GM13977 (cell line): ENCODE results near the gene ALG1L2.
"Not testable (repeated sequence)": the region's sequence is repeated elsewhere in the genome, so short reads cannot be mapped to it uniquely, and the experiment has no call there.

Source experiments
- DNase-seq: peaks from one replicate; pipeline ENCODE4 v3.0.0; 2012; ENCODE audit warnings: low spot score
- in situ Hi-C: fragments of 300-500 bp; cut with MboI; formaldehyde crosslinking; loops from one replicate; pipeline ENCODE4 v1.12.0; 2022; ENCODE audit warnings: low sequenced_read_pairs, low pct_unique_long_range_greater_than_20kb, mixed read lengths, inconsistent platforms; ENCODE audit not compliant: unreplicated experiment
- TF ChIP-seq, protein P1 (sequence below): IDR thresholded peaks from 2 replicates; pipeline ENCODE4 v1.5.1; 2012; ENCODE audit warnings: mild to moderate bottlenecking, control low read depth; ENCODE audit not compliant: insufficient read depth; ENCODE audit errors: extremely low read depth, missing control alignments

ALG1L2 gene

DNA sequence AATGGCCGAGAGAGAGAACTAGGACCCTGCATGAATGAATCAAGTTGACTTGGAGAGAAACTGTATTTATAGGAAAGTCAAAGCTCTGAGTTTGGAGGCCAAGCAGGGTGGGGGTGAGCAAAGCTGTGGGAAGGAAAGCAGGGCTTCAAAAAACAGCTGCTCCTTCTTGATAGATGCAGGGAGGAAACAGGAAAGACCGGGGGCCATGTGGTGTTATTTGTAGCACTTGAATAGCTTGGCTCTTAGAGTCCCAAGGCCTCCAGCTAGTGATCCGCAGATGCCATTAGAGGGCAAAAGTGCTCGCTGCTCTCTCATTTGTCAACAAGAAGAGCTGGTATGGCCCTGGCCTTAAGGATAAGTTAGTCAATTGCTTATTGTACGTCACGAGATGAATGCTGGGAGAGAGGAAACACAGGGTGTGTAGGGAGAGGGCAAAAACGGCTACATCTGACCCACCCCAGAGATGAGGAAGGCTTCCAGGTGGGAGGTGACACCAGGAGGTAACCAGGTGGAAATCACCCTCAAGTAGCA lies at the start of gene ALG1L2:
ALG1L2 (plus strand) TSS at position 481 of the 531 bp plus-strand sequence. CDS start 186 bp downstream, outside the sequence.
- in situ Hi-C loops: no loop called here
- DNase-seq: no peak
- TF ChIP-seq, protein P1, sequence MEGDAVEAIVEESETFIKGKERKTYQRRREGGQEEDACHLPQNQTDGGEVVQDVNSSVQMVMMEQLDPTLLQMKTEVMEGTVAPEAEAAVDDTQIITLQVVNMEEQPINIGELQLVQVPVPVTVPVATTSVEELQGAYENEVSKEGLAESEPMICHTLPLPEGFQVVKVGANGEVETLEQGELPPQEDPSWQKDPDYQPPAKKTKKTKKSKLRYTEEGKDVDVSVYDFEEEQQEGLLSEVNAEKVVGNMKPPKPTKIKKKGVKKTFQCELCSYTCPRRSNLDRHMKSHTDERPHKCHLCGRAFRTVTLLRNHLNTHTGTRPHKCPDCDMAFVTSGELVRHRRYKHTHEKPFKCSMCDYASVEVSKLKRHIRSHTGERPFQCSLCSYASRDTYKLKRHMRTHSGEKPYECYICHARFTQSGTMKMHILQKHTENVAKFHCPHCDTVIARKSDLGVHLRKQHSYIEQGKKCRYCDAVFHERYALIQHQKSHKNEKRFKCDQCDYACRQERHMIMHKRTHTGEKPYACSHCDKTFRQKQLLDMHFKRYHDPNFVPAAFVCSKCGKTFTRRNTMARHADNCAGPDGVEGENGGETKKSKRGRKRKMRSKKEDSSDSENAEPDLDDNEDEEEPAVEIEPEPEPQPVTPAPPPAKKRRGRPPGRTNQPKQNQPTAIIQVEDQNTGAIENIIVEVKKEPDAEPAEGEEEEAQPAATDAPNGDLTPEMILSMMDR: no peak

GRCh38 chr3:130037126-130037815 lies 44.4 kb upstream of the ALG1L2 start:
- DNase-seq, in situ Hi-C loops: not testable (repeated sequence)

- in situ Hi-C loops: not testable (repeated sequence)
These were observed 38.9 kb upstream of the ALG1L2 start for GRCh38 chr3:130042736-130043135.

GRCh38 chr3:130043658-130044057 lies 38.0 kb upstream of the ALG1L2 start:
- DNase-seq: peak; percentile 0
- in situ Hi-C loops: not testable (repeated sequence)

More at GRCh38 chr3:130042736-130043135, 38.9 kb upstream of the ALG1L2 start:
- DNase-seq: peak; percentile 0

- in situ Hi-C loops: no loop called here
- TF ChIP-seq, protein P1: no peak
- no peak for DNase-seq
These were observed 37.3 kb upstream of the ALG1L2 start for GRCh38 chr3:130044370-130044769.

DNA sequence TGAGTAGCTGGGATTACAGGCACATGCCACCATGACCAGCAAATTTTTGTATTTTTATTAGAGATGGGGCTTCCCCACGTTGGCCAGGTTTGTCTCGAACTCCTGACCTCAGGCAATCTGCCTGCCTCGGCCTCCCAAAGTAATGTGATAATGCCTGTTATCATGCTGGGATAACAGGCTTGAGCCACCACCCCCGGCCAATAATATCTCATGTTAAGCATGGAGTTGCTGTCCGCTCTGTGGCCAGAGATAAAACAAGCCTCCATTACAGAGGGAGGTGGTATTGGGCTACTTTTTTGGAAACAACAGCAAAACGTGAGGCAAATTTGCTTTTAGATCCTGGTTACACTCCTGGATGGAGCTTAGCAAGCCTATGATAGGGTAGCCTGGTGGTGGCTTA lies 32.9 kb upstream of the ALG1L2 start:
- DNase-seq: no peak
- TF ChIP-seq, protein P1: no peak
- in situ Hi-C loops: no loop called here

GRCh38 chr3:130052366-130052765 lies 29.3 kb upstream of the ALG1L2 start:
- in situ Hi-C loops, DNase-seq: not testable (repeated sequence)

DNA sequence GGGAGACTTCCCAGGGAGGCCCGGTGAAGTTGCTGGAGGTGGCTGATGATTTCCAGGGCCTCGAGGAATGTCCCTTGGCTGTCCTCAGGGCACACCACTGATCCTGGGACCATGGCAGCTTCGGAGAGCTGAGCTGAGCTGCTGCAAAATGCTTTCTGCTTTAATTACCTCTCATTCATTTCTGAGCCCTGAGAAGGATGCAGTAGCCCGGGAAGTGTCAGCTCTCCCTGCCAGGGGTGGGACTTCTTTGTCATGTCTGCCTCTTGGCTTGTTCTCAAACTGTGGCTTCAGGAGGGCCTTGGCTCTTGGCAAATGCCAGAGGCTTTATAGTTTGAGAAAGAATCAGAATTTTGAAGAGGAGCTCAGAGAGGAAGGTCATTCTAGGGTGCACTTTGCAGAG lies 28.7 kb upstream of the ALG1L2 start:
- in situ Hi-C loops, DNase-seq: not testable (repeated sequence)

DNA sequence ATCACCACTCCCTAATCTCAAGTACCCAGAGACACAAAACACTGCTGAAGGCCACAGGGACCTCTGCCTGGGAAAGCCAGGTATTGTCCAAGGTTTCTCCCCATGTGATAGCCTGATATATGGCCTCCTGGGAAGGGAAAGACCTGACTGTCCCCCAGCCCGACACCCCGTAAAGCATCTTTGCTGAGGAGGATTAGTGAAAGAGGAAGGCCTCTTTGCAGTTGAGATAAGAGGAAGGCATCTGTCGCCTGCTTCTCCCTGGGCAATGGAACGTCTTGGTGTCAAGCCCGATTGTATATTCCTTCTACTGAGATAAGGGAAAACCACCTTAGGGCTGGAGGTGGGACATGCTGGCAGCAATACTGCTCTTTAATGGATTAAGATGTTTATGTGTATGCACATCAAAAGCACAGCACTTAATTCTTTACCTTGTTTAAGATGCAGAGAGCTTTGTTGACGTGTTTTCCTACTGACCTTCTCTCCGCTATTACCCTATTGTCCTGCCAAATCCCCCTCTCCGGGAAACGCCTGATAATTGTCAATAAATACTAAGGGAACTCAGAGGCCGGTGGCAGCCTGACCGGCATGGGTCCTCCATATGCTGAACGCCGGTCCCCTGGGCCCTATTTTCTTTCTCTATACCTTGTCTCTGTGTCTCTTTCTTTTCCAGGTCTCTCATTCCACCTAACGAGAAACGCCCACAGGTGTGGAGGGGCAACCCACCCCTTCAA lies 23.9 kb upstream of the ALG1L2 start:
- DNase-seq, in situ Hi-C loops: not testable (repeated sequence)

- in situ Hi-C loops, DNase-seq: not testable (repeated sequence)
These were observed 23.4 kb upstream of the ALG1L2 start for GRCh38 chr3:130058267-130058657.

- DNase-seq, in situ Hi-C loops: not testable (repeated sequence)
These were observed 22.9 kb upstream of the ALG1L2 start for GRCh38 chr3:130058716-130059115.

DNA sequence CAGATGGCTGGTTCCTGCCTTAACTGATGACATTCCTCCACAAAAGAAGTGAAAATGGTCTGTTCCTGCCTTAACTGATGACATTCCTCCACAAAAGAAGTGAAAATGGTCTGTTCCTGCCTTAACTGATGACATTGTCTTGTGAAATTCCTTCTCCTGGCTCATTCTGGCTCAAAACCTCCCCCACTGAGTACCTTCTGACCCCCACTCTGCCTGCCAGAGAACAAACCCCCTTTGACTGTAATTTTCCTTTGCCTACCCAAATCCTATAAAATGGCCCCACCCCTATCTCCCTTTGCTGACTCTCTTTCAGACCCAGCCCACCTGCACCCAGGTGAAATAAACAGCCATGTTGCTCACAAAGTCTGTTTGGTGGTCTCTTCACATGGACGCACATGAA lies 22.5 kb upstream of the ALG1L2 start:
- DNase-seq, in situ Hi-C loops: not testable (repeated sequence)
